ENCODE data around the gene COL20A1.
"Not testable (repeated sequence)": the region's sequence is repeated elsewhere in the genome, so short reads cannot be mapped to it uniquely, and the experiment has no call there.

COL20A1 gene

DNA sequence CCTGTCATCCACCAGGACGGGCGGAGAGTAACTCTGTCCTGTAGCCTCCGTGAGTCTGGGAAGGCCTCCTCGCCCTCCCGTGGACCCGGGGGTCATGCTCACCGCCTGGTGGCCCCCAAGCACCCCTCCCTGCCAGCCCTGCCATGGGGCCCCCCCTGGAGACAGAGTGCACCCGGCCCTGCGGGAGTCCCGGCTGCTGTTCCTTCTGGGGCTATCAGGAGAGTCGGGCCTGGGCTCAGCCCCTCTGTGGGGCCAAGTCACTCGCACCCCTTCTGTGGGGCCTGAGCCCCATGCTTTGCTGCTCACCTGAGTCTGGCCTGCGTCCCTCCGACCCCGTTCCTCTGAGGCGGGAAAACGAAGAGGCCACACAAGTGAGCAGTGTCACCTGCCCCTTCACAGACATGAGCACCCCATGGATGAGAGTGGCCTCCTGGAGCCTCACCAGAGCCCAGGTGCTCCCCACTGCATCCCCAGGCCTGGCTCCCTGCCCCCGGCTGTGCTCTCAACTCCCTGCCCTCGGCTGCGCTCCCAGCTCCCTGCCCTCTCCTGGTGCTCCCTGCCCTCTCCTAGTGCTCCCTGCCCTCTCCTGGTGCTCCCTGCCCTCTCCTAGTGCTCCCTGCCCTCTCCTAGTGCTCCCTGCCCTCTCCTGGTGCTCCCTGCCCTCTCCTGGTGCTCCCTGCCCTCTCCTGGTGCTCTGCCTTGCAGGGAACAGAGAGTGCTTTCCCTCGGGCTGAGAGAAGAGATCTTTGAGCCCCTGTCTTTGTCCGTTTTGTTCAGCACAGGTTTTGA, 72.8 kb downstream of the COL20A1 start:
- DNase-seq: no peak

DNA sequence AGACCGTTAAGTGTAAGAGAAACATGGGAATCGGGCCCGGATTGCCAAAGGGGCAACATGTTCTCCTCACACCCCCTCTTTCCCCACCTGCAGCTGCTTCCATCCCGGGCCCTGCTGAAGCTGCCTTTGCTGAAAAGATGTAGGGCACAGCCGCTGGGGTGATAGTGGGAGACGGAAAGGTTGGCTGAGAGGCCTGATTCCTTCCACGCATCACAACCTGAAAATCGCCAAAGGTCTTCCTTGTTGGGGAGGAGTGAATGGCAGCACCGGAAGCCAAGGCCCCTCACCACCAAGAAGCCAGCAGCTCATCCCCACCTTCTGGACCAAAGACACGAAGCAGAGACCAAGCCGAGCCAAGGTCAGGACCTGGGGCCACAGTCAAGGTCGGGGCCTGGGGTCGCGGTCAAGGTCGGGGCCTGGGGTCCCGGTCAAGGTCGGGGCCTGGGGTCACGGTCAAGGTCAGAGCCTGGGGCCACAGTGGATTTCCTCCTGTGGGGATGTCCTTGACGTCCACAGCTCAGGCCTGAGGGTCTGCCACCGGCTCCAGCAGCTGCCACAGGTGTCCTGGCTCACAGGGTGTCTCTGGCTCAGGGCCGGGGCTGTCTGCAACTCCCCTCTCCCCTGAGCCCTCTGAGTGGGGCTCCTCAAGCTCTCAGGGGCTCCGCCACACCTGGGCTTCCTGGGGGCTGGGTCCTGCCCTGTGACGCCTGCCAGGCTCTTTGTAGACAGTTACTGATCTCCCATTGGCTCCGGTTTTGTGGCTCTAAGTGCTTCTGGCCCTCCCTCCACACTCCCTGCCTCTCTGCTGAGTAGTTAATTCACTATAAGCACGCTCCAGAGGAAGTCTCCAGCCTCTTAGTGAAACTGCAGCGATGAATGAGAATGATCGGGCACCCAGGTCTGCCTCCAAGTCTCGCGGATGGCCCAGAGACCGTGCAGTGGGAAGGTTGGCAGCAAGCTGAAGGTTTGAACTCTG, 73.7 kb downstream of the COL20A1 start:
- no peak for DNase-seq

DNA sequence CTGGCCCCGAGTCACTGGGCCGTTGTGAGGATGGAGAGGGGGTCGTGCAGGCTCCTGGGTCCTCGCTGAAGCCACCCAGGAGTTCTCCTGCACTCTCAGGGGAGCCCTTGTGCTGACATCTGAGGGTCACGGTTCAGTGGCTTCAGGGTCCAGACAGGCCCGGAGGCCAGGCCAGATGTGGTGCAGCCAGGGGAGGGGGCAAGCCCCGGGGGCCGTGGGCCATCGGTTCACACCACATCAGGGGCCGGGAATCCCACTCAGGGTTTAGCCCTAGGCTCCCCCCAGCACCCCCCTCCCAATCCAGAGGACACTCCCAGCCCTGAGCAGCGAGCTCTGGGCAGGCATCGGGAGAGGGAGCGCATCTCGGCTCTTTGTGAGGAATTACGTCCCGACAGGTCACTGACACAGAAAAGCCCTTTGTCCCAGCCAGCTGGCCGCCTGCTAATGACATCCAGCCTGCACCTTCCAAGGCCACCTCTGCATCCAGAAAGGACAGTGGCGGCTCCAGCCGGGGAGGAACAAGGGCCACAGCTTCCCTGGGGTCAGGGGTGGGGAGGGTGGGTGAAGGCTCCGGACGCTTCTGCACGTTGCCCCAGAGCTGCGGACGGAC, 74.6 kb downstream of the COL20A1 start:
- DNase-seq: no peak

DNA sequence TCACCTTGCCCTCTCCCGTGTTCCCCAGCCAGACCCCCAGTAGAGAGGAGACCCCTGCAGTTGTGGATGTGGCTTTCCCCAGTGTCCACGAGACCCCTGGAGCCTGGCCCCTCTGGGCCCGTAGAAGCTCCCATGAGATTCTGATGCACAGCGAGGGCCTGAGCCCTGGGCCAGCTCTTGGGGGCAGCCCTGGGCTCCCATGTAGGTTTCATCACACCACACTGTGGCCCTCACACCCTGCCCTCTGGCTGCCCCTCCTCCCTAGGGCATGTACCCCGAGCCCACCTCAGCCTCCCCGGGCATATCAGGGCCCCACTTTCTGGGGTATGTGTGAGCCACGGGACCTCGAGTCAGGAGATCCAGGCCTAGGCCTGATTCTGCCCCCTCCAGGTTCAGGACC, 75.2 kb downstream of the COL20A1 start:
- DNase-seq: no peak

DNA sequence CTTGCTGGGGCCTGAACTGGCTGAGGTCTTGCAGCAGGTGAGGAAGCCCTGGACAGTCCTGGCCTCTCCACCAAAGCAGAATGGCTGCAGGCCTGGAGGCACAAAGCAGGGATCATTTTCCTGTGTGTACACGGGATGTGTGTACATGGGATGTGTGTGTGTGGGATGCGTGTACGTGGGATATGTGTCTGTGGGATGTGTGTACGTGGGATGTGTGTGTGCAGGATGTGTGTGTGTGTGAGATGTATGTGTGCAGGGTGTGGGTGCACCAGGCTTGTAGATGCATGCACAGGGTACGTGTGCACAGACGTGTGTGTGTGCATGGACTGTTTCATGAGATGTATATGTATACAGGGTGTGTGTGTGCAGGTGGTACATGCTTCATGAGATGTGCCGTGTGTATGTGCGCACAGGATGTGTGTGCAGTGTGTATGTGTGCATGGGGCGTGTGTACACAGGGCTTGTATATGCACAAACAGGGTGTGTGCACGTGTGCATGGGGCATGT, 76.1 kb downstream of the COL20A1 start:
- no peak for DNase-seq

DNA sequence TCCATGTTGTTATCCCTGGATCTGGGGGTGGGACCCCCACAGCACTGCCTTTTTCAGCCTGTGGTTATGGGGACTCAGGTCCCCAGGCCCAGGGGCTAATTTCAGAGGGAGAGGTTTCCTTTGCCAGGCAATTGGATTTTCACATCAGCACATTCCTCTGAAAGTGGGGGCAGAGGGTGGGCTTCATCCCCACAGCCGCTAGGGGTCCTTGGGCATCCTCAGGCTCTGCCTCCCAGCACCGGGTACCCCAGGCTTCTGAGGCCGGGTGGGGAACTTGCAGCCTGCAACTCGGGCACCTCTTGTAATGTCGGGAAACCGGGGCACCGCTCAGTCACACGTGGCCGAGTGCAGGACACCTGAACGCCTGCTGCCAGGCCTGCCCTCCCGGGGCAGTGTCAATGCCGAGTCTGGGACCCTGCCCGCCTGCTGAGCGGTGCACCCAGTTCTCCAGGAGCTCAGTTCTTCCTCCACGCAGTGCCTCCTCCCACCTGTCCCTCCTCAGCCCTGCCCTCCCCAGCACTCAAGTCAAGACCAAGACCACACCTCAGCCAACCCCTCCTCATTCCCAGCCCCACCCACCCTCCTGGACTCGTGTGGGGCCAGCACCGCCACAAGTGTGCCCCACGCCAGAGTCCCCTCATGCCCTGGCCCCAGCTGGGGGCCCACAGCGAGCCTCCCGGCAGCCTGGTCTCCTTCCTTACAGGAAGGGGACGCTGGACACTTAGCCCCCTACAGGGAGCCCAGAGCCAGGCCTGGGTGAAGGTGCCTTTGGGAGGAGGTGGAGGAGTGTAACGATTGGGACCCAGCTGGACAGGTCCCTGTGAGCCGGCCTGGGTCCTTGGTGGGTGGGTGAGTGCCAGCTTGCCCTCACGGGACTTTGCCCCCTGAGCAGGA, 77.0 kb downstream of the COL20A1 start:
- DNase-seq: no peak

DNA sequence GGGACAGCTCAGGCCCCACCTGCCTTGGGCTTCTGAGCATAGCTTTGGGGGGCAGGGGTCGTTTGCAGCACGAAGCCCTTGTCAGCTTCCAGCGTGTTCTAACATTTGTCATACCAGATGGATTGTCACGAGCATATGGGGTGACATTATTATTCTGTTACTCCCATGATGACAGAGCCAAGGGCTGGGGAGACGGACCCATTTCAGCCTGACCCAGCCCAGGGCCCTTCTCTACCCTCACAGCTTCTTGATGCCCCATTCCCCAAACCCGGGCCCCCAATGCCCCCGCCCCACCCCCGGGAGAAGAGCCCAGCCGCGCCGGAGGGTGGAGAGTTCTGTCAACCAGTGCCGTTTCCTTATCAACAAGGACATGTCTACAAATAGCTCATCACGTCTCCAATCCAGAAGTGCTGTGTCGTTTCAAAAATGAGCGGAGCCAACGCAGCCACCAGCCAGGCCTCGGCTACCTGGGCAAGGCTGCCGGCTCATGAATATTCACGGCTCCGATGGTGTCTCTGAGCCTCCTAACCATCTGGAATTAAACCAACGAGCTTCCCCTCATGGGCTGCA, 77.7 kb downstream of the COL20A1 start:
- DNase-seq: no peak

DNA sequence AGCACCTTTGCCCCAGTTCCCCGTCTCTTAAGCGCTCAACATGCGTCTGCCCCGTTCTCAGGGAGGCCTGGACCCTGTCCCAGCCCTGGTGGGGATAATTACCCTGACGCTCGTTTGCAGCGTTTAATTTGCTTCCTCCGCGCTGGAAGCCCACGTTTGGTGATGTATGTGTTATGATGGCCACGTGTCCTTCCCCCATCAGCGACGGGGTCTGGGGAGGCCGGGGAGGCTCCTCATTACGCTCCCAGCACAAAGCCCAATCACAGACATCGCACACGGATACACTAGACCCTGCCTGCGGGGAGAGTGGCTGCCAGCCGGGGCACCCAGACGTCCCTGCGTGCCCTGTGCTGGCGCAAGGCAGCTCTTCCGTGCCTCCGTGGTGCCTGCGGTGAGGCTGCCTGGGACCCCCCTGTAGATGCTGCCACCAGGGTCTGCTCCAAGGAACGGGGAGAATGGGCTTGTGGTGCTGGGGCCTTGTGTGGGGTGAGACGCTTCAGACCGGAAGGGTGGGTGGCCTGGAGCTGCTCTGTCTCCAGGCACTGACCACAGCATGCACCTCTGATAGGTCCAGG, 78.4 kb downstream of the COL20A1 start:
- no peak for DNase-seq

DNA sequence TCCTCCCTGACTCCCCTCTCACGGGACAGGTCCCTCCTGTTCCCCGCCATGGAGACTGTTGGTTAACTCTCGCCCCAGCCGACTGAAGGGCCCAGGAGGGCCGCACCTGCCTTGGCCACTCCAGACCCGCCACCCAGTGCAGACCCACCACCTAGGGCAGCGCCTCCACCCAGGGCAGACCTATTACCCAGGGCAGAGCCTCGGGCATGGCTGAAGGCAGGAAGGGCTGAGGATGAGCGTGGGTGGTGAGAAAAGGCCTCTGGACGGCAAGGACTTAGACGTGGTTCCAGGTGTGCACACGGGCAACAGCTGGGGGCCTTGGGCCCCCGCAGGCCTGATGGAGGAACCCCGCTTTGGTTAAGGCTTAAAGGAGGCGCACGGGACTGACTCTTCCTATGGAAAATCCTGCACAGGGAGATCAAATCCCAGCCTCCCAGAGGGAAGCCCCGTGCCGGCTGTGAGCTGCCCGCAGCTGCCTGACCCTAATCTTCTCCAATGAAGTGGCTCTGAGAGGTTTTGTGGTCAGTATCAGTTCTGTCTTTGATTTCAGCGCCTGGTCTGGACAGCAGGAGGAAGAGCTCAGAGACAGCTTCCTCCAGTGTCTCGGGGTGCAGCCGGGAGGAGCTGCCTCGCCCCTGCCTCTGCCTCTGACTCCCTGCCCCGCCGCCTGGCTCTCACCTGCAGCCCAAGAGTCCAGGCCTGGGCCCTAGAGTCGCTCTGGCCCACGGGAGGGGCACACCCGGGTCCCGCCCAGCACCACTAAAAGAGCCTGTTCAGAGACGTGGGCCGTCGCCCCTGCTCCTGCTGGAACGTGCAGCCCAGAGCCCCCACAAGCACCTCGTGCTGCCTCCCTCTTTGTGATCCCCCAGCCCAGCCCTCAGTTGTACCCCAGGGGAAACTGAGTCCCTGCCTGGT, 80.2 kb downstream of the COL20A1 start:
- DNase-seq: no peak

DNA sequence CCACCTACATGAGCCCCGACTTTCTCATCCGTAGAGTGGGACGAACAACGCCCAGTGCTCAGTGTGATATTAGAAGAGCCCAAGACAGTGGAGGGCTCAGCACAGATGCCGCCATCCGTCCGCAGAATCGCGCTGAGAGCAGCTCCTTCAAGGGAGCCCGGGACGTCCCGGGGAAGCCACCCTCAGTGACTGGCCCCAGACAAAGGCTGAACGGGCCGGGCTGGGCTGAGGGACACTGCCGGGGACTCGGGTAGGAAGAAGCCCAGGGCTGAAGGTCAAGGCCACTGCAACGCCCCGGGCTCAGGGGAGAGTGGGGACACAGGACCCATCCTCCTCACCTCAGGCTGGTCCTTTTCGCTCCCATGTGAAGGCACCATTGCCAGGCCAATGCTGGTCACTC, 81.0 kb downstream of the COL20A1 start:
- no peak for DNase-seq

DNA sequence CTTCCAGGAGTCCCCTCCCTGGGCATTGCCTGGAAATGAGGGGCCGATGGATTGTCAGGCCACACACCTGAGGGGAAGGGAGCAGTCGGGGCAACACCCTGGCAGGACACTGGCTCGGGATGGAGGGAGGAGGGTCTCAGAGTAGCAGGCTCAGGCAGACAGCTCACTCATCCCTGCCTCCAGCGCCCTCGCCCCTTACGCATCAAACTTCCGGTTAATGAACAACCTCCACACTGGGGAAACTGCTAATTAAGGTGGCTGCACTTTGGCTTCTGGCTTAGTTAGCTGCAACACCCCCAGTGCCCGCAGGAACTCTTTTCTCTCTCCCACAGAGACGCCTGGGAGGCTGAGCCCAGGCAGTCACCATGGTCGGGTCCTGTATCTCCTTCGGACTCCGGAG, 81.5 kb downstream of the COL20A1 start:
- DNase-seq: no peak

DNA sequence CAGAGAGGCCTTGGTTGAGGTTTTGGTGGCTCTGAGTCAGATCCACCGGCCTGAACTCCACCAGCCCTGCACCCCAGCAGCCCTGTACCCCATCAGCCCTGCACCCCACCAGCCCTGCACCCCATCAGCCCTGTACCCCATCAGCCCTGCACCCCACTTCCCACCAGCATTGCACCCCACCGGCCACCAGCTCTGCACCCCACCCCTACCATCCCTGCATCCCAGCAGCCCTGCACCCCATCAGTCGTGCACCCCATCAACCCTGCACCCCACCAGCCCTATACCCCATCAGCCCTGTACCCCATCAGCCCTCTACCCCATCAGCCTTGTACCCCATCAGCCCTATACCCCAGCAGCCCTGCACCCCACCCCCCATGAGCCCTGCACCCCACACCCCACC, 82.5 kb downstream of the COL20A1 start:
- no peak for DNase-seq

DNA sequence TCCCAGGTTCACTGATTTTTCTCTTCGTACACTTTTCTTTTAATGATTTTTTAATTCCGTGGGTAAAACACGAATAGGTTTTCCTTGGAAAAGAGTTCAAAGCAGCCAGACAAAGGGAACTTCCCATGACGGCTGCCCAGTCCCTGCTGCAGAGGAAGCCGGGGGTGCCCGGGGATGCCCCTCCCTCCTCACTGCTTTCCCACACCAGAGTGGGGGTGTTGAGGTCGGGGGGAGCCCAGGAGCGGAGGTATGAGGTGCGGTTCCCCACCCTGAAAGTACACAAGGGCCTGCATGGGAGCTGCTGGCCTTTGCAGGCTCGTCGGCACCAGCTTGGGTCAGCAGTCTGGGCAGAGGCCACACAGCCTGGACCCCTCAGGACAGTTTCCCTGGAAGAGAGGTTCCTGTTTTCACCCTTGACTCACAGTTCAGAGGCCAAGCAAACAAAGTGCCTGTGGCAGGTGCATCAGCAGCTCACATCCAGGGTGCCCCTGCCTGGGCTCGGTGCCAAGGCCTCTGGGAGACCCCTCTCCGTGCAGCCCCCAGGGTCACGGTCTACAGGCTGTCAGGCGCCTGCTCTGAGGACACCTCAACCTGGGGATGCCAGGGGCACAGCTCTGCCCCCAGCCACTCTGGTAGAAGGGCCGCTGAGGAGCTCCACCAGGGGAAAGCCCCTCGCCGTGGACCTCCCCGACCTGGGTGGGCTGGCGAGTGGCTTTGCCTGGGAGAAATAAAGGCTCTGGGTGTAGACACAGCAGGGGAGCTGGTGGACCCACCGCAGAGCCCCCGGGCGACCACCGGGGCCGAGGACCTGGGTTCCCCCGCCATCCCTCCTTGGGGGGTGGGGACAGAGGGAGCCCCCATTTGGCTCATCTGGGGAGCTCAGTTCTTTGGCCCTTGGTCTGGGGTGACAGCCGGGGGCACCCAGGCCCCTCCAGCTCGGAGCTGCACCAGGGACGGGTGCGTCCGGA, 83.6 kb downstream of the COL20A1 start:
- DNase-seq: no peak

DNA sequence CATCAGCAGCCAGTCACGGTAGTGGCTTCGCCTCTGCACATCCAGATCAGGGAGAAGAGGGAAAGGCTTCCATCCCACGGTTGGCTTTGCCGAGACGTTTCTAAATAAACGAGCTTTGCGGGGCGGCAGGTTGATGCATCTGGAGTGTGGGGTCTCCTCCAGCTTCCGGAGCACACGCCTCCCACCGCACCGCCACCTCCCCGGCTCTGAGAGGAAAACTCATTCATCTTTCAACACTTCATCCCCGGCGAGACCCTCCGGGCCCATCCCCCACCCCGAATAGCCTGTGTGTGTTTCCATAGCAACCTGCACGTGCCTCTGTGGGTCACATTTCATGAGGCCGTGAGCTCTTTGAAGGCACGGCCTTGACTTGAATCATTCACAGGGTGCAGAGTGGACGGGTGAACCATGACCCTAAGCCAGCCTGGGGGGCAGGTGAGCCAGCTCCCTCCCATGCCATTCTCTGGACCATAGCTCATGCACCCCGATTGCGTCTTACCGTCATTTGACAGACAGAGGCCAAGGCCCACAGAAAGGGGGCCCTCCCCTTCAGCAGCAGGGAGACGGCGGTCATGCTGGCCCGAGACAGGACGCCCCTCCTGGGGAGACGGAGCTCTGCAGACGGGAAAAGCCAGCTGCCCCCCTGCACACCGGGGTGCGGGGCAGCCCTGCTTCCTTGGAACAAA, 84.4 kb downstream of the COL20A1 start:
- DNase-seq: no peak

DNA sequence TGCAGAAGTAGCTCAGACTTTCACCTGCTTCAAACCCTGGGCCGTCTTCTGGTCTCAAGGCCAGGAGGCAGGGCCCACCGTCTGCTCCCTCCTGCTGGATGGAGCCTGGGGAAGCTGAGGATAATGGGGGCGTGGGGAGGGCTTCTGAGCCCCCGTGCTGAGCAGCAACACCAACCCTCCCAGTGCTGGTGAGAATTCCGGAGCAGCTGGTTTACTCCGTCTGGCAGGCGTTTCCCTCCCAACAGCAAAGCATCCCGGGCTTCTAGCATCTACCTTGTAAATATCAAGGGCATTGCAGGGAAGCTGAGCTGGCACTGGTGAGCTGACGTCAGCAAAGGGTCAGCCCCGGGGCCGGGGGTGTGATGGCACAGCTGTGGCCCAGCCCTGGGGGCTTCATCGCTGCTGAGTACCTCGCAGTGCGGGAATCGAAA, 85.0 kb downstream of the COL20A1 start:
- no peak for DNase-seq

DNA sequence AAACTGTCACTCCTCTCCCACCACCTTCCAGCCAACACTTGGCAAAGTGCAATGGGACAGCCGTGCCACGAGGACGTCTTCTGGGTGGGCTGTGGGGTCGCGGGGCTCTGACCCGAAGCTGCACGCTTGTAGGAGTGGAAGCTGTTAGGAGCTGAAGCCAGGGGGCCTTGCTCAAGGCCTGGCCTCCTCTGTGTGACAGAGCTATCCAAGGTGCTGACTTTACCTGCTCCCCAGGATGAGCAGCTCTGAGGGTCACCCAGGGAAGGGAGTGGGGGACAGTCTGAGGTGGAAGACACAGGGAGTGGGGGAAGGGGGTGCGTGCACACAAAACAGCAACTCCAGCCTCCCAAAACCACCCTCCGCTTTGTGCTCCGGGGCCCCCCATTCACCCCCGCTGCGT, 85.6 kb downstream of the COL20A1 start:
- DNase-seq: no peak

DNA sequence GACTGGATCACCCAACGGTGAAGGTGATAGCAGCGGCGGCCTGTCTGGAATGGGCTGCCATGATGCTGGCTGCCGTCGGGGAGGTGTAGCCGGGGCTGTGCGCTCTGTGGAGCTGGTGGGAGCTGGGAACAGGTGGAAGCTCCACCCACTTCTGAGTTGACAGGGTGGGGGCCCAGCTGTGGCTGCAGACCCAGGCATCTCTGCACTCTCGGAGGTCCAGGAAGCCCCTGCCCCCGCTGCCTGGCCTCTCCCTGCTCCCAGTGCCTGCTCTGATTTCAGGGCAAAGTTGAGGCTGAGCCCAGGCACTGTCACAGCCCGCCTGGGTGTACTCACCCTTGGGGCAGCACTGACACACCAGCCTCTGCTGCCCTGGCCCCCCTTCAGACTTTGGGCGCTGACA, 86.3 kb downstream of the COL20A1 start:
- no peak for DNase-seq

DNA sequence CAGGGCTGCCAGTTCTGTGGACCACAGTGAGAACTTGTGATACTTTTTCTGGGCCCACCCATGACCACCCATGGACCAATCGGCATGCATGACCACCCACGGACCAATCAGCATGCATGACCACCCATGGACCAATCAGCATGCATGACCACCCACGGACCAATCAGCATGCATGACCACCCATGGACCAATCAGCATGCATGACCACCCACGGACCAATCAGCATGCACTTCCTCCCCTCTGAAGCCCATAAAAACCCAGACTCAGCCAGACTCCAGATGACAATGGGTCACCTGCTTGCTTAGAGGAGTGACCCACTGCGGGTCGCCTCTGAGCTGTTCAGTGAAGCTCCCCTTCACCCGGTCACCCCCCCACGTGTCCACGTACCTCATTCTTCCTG, 86.9 kb downstream of the COL20A1 start:
- not testable (repeated sequence) for DNase-seq

All from stimulated activated CD4-positive, alpha-beta T cell treated with anti-CD3 and anti-CD28 coated beads, Interleukin-15, amount 100 ng/mL, for 24 hours (primary cell).